Osteocyte (in vitro differentiated cells): ENCODE measurements around the gene GPR152. TPM values are rescaled to one million over a fixed set of nuclear protein-coding genes. Genes with fewer than 3 reads are reported as not detected.

Experiments
- DNase-seq: peaks from one replicate; pipeline ENCODE4 v3.0.0; 2021; ENCODE audit warnings: mixed read lengths; ENCODE audit not compliant: unreplicated experiment; ENCODE audit errors: extremely low spot score
- H3K27ac Mint-ChIP-seq: one replicate; pipeline ENCODE4 v1.8.0; 2021; ENCODE audit warnings: mild to moderate bottlenecking, mixed read lengths; ENCODE audit not compliant: unreplicated experiment
- H3K27me3 Mint-ChIP-seq: one replicate; pipeline ENCODE4 v1.8.0; 2021; ENCODE audit warnings: mixed read lengths; ENCODE audit not compliant: unreplicated experiment
- H3K36me3 Mint-ChIP-seq: one replicate; pipeline ENCODE4 v1.8.0; 2021; ENCODE audit warnings: mixed read lengths; ENCODE audit not compliant: unreplicated experiment
- H3K4me1 Mint-ChIP-seq: one replicate; pipeline ENCODE4 v1.8.0; 2021; ENCODE audit warnings: mixed read lengths; ENCODE audit not compliant: unreplicated experiment
- H3K4me3 Mint-ChIP-seq: one replicate; pipeline ENCODE4 v1.8.0; 2021; ENCODE audit warnings: mild to moderate bottlenecking, moderate library complexity, mixed read lengths; ENCODE audit not compliant: unreplicated experiment
- H3K9me3 Mint-ChIP-seq: one replicate; pipeline ENCODE4 v1.8.0; 2021; ENCODE audit warnings: mixed read lengths; ENCODE audit not compliant: unreplicated experiment
- total RNA-seq: library from RNA; stranded (reverse); gene quantifications from 2 replicates; pipeline ENCODE4 v1.2.1, GENCODE V29; 2021
- TF ChIP-seq, protein P1 (sequence below): fragments of 200-600 bp; sonication (generic); IDR thresholded peaks from 2 replicates; pipeline ENCODE4 v1.5.0; 2021; ENCODE audit warnings: antibody characterized with exemption, mild to moderate bottlenecking, moderate library complexity

The GPR152 gene
- total RNA-seq, 1 donor from 2014 or later, result not detected

DNA sequence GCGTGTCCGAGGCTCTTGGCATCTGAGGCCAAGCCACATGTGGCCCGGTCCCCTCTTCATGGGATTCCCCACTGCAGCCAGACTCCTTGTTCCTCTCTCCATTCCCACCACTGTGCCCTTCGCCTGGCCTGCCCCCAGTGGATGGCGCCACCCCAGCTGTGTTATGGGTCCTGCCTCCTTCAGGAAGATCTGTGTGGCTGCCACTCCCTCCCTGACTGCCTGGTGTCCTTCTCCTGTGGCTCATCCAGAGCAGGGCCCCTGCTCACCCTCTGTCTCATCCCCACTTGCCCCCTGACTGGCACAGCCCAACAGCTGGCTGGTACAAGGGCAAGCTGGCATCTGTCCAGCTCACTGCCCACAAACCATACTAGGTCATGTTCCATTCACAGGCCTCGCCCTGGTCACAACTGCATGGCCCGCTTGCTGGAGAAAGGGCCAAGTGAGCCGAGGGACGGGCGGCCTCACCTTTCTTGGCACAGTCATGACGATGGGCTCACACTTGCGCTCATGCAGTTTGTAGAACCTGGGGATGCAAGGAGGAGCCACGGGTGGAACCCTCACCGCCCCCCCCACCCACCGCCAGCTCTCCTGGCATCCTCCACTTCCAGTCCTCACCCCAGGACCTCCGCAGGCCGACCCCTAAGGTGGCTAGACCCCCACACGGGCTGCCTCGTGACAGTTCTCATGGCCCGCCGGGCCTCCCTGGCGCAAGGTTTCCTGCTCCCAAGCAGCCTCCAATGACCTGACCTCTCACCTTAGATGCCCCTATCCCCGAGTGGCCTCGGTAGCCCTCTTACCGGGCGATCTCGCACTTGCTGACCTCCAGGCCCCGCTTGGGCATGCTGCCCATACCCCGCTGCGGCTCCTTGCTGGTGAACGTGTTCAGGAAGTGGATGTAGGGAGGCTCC lies 13.0 kb downstream of the GPR152 start:
- Mint-ChIP-seq H3K27me3 (no peaks in the 10 kb centered on the region), H3K9me3 (no peaks in the 10 kb centered on the region), H3K4me3 (no peak overlapping the region), H3K27ac (peak overlapping the region; percentile 35), H3K4me1 (peaks cover 32% of the 10 kb centered on the region), H3K36me3 (peaks cover 12% of the 10 kb centered on the region)
- TF ChIP-seq, protein P1, sequence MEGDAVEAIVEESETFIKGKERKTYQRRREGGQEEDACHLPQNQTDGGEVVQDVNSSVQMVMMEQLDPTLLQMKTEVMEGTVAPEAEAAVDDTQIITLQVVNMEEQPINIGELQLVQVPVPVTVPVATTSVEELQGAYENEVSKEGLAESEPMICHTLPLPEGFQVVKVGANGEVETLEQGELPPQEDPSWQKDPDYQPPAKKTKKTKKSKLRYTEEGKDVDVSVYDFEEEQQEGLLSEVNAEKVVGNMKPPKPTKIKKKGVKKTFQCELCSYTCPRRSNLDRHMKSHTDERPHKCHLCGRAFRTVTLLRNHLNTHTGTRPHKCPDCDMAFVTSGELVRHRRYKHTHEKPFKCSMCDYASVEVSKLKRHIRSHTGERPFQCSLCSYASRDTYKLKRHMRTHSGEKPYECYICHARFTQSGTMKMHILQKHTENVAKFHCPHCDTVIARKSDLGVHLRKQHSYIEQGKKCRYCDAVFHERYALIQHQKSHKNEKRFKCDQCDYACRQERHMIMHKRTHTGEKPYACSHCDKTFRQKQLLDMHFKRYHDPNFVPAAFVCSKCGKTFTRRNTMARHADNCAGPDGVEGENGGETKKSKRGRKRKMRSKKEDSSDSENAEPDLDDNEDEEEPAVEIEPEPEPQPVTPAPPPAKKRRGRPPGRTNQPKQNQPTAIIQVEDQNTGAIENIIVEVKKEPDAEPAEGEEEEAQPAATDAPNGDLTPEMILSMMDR, result peak; percentile 26
- no peak for DNase-seq

DNA sequence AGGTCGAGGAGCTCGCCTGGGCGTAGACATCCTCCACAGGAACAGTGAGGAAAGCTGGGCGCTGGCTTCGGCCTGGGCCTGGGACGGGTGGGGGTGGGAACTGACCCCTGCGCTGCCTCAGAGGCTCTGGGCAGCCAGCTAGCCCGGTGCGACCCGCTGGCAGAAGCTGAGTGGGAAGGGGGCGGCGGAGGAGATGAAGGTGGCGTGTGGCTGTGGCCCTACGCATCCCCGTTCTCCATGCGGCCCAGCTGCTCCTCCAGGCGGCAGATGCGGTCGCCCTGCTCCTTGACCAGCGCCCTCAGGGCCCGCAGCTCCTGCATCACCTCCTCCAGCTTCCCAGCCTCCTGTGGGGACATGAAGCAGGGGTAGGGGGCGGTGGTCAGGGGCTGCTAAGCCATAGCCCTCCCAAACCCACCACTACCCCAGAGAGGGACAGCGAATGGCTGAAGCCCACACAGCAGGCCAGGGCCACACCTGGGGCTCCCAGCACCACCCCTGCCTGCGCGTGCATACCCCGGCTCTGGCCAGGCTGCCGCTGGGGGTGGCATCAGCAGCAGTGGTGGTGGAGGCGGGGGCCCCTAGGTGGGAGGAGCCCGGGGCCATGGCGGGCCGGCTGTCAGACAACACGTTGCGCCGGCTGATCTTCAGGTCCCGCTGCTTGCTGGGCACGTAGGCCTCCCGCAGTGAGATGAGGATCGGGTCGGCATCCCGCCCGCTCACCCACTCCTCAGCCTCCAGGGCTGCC lies 14.2 kb downstream of the GPR152 start:
- H3K4me1 Mint-ChIP-seq, result peaks cover 28% of the 10 kb centered on the region
- no peaks in the 10 kb centered on the region for H3K27me3 Mint-ChIP-seq
- H3K27ac Mint-ChIP-seq, result no peak overlapping the region
- no peak for DNase-seq
- H3K9me3 Mint-ChIP-seq, result no peaks in the 10 kb centered on the region
- H3K4me3 Mint-ChIP-seq, result no peak overlapping the region
- peaks cover 12% of the 10 kb centered on the region for H3K36me3 Mint-ChIP-seq
- TF ChIP-seq, protein P1, result no peak

DNA sequence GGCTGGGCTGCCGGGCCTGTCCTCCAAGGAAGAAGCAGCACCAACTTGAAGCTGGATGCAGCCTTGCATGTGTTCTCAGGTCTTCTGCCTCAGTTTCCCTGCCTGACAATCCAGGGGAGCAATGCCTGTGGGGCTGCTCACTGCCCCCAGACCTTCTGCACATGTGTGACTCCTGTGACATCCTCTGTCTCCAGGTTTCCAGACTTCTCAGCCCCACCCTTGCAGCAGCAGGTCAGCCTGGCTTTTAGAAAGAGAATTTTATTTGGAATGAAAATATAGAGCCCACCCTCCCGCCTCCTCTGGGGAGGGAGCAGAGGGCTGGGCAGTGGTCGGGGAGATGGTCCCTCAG lies 14.7 kb downstream of the GPR152 start:
- no peak overlapping the region for H3K4me3 Mint-ChIP-seq
- peaks cover 12% of the 10 kb centered on the region for H3K36me3 Mint-ChIP-seq
- TF ChIP-seq, protein P1, result no peak
- DNase-seq, result no peak
- peaks cover 27% of the 10 kb centered on the region for H3K4me1 Mint-ChIP-seq
- no peaks in the 10 kb centered on the region for H3K9me3 Mint-ChIP-seq
- no peak overlapping the region for H3K27ac Mint-ChIP-seq
- H3K27me3 Mint-ChIP-seq, result no peaks in the 10 kb centered on the region

DNA sequence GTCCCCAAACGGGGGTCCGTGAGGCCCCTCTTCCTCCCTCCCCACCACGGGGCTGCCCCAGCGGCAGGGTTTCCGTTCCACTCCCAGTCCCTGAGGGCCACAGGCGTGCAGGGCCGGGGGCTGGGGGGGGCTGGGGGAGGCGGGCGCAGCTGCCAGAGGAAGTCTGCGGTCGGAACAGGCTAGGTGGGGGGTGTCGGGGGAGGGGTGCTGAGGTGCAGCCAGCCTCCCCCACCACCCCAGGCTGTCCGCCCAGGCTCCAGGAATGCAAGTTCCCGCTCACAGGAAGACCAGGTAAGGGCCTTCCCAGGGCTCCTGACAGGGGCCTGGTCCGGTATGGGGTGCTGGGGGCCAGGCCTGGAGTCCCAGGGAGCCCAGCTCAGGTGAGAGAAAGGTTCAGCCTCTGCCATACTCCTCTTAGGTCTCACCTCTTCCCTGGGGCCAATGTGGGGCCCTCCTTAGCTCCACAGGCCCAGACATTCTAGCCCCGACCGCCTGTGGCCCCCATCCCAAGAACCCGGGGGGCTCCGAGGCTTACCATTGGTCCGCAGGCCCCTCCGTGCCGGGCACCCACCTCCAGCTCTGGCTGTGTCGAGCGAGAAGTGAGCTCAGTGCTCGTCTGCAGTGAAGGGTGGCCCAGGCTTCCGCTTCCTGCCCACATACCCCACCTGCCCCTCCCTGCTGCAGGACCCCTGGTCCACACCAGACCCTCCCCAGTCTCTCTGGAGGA lies 15.3 kb downstream of the GPR152 start, which contains the start of gene PTPRCAP:
PTPRCAP (minus strand) TSS at position 601 of the 727 bp plus-strand sequence; CDS start at position 538, 63 bp downstream.
- H3K36me3 Mint-ChIP-seq, result peaks cover 12% of the 10 kb centered on the region
- peak within 1 kb of the TSS; percentile 18 for H3K27ac Mint-ChIP-seq
- no peak for DNase-seq
- no peak within 1 kb of the TSS for H3K4me3 Mint-ChIP-seq
- no peaks in the 10 kb centered on the region for H3K9me3 Mint-ChIP-seq
- TF ChIP-seq, protein P1, result no peak
- no peaks in the 10 kb centered on the region for H3K27me3 Mint-ChIP-seq
- H3K4me1 Mint-ChIP-seq, result peaks cover 24% of the 10 kb centered on the region
